C4-2B (cell line): ENCODE results near the gene SH3RF3.

Experiments used
- H3K27ac ChIP-seq: fragments of 450-650 bp; 2 replicates; pipeline ENCODE4 v1.5.1; 2017
- ZFX ChIP-seq: fragments of 450-650 bp; IDR thresholded peaks from 2 replicates; pipeline ENCODE4 v1.6.1; 2017
- TF ChIP-seq, protein P1 (sequence below): fragments of 450-650 bp; conservative IDR thresholded peaks from 2 replicates; pipeline ENCODE4 v1.5.1; 2017; ENCODE audit warnings: mild to moderate bottlenecking

The SH3RF3 gene

DNA sequence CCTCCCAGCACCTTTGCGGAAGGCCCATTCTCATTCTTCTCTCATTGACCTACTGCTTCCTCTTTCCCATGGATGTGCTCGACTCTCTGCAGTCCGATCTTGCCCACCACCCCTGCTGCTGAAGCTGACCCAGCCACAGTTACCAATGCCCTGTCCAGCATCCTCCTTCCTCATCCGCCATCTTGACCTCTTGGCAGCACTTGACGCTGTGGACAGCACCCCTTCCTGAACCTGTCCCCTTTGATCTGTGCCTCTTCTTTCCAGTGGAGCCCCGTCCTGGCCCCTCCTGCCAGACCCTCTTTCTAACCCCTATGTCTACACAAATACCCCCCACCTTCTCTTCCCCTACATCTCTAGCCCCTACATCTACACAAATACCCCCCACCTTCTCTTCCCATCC is 275.7 kb downstream of the SH3RF3 start:
- TF ChIP-seq, protein P1, sequence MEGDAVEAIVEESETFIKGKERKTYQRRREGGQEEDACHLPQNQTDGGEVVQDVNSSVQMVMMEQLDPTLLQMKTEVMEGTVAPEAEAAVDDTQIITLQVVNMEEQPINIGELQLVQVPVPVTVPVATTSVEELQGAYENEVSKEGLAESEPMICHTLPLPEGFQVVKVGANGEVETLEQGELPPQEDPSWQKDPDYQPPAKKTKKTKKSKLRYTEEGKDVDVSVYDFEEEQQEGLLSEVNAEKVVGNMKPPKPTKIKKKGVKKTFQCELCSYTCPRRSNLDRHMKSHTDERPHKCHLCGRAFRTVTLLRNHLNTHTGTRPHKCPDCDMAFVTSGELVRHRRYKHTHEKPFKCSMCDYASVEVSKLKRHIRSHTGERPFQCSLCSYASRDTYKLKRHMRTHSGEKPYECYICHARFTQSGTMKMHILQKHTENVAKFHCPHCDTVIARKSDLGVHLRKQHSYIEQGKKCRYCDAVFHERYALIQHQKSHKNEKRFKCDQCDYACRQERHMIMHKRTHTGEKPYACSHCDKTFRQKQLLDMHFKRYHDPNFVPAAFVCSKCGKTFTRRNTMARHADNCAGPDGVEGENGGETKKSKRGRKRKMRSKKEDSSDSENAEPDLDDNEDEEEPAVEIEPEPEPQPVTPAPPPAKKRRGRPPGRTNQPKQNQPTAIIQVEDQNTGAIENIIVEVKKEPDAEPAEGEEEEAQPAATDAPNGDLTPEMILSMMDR = no peak
- no peak for TF ChIP-seq ZFX
- no peak overlapping the region for H3K27ac ChIP-seq

DNA sequence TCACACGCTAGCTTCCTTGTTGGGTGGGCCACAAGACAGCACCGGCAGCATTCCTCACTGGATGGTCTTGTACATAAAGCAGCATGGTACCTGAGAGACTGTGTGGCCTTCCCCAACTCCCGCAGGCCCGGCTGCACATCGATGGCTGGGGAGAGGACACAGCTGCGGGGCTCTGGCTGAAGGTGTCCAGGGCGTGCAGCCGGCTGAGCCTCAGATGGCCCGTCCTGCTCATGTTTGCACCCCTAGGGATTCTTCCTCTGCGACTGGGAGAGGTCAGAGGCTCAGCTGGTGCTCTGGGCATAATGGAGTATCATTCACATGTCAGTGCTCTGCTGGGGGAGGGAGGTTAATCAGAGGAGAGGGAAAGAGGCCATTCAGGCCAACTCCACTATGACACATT is 276.9 kb downstream of the SH3RF3 start:
- no peak for TF ChIP-seq ZFX
- TF ChIP-seq, protein P1 = no peak
- H3K27ac ChIP-seq = no peak overlapping the region

DNA sequence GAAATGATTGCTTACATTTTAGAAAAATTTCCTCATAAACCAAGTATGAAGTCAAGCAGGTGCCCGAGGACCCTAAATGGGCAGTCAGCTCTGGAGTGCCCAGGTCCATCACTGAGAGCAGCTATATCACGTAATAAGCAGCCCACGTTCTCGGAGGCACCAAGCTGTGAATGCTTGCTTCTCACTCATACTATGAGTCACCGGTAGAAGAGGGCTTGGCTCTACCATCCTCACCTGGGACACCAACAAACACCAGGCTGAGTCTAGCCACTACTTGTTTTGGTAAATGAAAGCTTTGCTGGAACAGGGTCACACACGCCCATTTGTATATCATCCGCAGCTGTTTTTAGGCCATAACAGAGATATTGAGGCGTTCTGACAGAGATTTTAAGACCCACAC is 277.3 kb downstream of the SH3RF3 start:
- H3K27ac ChIP-seq = no peak overlapping the region
- TF ChIP-seq ZFX = no peak
- TF ChIP-seq, protein P1 = no peak

DNA sequence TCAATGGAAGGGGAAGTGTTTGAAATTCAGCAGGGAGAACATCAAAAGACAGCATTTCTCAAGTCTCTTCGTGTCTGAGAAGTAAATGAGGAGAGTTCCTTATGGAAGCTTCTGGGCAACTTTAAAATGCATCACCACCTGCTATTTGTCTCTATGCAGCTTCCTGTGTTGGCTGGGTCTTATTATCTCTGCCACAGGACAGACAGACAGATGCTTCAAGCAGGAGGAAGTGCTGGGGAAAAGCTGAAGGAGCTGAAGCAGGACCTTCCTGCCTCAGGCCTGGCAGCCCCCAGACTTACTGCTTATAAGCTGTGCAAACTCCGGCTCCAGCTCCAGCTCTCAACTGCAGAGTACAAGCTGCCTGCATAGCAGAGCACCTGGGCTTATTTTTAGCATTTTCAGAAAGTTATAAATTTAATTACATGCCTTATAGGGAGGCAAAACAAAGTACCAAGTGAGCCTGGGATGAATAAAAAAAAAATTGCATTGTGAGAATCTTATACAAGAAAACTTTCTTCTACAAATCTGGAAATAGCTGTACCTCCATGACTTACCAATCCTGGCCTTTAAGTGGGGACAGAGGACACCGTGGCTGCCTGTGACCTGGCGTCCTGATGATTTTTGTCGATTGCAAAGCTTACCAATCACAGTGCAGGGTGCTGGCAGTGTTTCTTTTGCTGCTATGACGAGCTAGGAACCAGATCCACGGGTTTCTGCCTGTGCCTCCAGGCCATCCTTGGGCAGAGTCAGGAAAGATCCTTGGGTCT is 278.5 kb downstream of the SH3RF3 start:
- no peak for TF ChIP-seq ZFX
- TF ChIP-seq, protein P1 = no peak
- peak overlapping the region; percentile 57 for H3K27ac ChIP-seq

DNA sequence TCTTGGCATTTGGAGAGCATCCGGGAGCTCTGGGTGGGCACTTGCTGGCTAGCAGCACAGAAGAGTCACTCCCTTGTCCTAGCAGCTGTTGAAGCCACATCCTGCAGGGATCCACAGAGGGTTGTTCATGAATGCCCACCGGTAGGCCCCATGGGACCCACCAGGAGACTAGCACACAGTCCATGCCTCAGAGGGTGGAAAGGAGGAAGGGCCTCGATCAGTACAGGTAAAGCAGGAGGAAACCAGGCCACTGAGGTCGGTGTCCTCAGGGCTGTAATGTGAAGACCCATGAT is 279.0 kb downstream of the SH3RF3 start:
- TF ChIP-seq ZFX = no peak
- TF ChIP-seq, protein P1 = no peak
- peak overlapping the region; percentile 57 for H3K27ac ChIP-seq

DNA sequence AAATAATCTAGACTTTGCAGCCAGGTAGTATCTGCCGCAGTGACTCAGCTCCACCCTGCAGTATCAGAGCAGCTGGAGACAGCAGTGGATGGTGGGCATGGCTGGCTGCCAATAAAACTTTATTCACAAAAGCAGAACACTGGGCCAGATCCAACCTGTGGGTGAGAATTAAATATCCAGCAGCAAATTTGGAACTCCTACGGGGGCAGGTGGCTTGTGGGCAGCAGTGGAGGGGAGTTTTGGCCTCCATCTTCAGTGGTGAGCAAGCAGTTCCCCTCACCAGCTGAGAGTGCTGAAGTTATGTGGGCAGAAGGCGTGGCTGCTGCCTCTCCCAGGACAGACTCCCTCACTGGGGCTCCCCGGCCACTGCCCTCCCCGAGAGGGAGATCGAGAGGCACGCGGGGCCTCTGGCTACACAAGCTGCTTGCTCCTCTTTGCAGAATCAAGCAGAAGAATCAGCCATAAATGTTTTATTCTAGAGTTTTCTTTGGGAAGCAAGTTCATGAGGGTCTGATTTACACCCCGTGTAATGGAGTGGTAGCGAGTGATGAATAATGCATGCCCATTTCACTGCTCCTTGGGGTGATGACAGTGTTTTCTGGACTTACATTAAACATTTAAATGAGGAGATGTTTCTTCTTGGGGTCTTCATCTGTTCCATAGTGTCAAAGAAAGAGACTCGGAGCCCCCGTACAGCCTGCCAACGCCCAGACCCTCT is 280.5 kb downstream of the SH3RF3 start:
- H3K27ac ChIP-seq = no peak overlapping the region
- TF ChIP-seq ZFX = no peak
- TF ChIP-seq, protein P1 = no peak

DNA sequence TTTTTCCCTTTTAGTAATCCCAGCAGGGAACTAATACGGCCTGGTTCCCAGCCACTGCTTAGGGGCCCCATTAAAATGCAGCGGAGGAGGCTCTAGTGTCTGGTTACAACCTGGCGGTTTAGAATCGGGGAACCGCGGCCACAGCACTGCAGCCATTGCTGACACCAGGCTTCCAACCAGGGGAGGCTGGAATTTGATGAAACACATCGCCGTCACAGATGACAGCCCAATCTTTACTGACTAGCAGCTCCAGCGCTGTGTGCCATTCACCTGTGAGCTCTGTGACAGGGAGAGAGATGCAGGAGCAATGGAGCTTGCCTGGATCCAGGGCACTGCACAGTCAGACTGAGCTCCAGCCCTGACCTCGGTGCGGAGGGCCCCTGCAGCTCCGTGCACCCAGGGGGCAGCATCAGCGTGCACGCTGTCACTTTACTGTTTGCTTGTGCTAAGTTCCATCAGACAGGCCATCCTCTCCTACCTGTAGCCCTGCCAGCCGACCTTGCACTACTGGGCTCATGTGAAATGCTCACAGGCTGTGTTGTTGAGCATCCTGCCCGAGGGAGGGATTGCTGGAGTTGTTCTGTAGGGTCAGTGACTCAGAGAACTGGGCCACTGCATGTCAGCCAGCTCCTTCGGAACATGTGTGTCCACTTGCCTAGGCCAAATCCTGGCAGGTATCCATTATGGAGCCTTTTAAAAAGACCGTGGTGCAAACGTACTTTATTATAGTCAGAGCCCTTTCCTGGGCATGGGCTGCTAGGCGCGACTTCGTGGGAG is 281.2 kb downstream of the SH3RF3 start:
- H3K27ac ChIP-seq = no peak overlapping the region
- TF ChIP-seq, protein P1 = no peak
- no peak for TF ChIP-seq ZFX
